A673 (cell line): Measurements from ENCODE around the gene ARAP2.

ENCODE experiments used
- EZH2 ChIP-seq: fragments of 200-600 bp; sonication (generic); IDR thresholded peaks from 2 replicates; pipeline ENCODE4 v1.6.1; 2017; ENCODE audit warnings: borderline replicate concordance, low read depth, mild to moderate bottlenecking, mixed read lengths, antibody characterized with exemption, low read length; ENCODE audit not compliant: poor library complexity, severe bottlenecking
- TF ChIP-seq, protein P1 (sequence below): fragments of 300-800, 200-600 bp; sonication (generic); conservative IDR thresholded peaks from 2 replicates; pipeline ENCODE4 v1.5.1; 2017; ENCODE audit warnings: low read depth, mild to moderate bottlenecking, antibody characterized with exemption, low read length, moderate library complexity, mixed read lengths

DNA sequence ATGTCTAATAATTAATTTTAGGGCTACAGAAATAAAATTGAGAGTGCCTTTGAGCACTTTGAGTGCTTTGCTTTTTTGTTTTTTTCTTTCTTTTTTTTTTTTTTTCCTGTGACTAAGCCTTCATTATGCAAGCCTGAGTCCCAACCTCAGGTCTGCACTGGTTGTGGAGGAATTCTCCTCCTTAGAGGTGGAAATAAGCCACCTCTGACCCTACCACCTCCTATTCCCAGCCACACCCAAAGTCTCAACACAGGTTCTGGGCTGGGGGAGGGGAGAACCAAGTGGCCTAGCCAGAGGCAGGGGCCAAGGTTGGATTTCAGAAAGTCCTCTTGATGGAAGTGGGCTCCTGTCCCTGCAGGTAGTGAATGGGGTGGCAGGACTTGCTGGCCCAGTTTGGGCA, 180.2 kb downstream of the ARAP2 start:
- TF ChIP-seq, protein P1, sequence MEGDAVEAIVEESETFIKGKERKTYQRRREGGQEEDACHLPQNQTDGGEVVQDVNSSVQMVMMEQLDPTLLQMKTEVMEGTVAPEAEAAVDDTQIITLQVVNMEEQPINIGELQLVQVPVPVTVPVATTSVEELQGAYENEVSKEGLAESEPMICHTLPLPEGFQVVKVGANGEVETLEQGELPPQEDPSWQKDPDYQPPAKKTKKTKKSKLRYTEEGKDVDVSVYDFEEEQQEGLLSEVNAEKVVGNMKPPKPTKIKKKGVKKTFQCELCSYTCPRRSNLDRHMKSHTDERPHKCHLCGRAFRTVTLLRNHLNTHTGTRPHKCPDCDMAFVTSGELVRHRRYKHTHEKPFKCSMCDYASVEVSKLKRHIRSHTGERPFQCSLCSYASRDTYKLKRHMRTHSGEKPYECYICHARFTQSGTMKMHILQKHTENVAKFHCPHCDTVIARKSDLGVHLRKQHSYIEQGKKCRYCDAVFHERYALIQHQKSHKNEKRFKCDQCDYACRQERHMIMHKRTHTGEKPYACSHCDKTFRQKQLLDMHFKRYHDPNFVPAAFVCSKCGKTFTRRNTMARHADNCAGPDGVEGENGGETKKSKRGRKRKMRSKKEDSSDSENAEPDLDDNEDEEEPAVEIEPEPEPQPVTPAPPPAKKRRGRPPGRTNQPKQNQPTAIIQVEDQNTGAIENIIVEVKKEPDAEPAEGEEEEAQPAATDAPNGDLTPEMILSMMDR: no peak
- no peak for TF ChIP-seq EZH2
